NCI-H2029 treated with DMSO at 0.1 percent for 48 hours (cell line): ENCODE results near the gene USP17L18.
"Not testable (repeated sequence)": the region's sequence is repeated elsewhere in the genome, so short reads cannot be mapped to it uniquely, and the experiment has no call there.

Experiments
- DNase-seq: peaks from one replicate; lab custom pipeline; 2025; lab: John Stamatoyannopoulos, UW

Gene USP17L18

GRCh38 chr4:9247953-9248680 lies at the start of gene USP17L18:
Gene USP17L18, plus strand, starts transcription at chr4:9248630. Its CDS starts 0 bp downstream, at chr4:9248630.
- not testable (repeated sequence) for DNase-seq

- DNase-seq, result not testable (repeated sequence)
Measured at GRCh38 chr4:9210357-9210756, 38.1 kb upstream of the USP17L18 start, which contains the start of gene USP17L10. Gene USP17L10, plus strand, starts transcription at chr4:9210657. Its CDS starts 0 bp downstream, at chr4:9210657.

- not testable (repeated sequence) for DNase-seq
Measured at GRCh38 chr4:9214701-9215100, 33.7 kb upstream of the USP17L18 start.

GRCh38 chr4:9215105-9215504 lies 33.3 kb upstream of the USP17L18 start, which contains the start of gene USP17L11:
Gene USP17L11, plus strand, starts transcription at chr4:9215405. Its CDS starts 0 bp downstream, at chr4:9215405.
- not testable (repeated sequence) for DNase-seq

DNA sequence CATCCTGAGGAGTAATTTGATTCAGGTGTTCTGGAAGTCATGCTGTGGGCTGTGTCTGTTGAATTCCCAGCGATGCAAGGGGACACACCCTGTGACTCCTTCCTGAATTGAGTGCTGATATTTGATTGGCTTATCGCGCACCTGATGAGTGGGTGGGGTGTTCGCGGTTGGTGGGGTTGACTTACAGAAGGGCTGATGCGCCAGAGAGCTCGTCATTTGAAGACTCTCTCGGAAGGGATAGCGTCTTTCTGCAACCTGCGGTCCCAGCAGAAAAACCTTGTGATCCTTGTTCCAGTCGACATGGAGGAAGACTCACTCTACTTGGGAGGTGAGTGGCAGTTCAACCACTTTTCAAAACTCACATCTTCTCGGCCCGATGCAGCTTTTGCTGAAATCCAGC lies 28.6 kb upstream of the USP17L18 start, which contains the start of gene USP17L12:
Gene USP17L12, plus strand, starts transcription at position 301 of the 400 bp plus-strand sequence. Its CDS starts 0 bp downstream, at position 301.
- not testable (repeated sequence) for DNase-seq

DNA sequence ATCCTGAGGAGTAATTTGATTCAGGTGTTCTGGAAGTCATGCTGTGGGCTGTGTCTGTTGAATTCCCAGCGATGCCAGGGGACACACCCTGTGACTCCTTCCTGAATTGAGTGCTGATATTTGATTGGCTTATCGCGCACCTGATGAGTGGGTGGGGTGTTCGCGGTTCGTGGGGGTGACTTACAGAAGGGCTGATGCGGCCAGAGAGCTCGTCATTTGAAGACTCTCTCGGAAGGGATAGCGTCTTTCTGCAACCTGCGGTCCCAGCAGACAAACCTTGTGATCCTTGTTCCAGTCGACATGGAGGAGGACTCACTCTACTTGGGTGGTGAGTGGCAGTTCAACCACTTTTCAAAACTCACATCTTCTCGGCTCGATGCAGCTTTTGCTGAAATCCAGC lies 23.8 kb upstream of the USP17L18 start, which contains the start of gene USP17L13:
Gene USP17L13, plus strand, starts transcription at position 301 of the 400 bp plus-strand sequence. Its CDS starts 0 bp downstream, at position 301.
- not testable (repeated sequence) for DNase-seq

DNA sequence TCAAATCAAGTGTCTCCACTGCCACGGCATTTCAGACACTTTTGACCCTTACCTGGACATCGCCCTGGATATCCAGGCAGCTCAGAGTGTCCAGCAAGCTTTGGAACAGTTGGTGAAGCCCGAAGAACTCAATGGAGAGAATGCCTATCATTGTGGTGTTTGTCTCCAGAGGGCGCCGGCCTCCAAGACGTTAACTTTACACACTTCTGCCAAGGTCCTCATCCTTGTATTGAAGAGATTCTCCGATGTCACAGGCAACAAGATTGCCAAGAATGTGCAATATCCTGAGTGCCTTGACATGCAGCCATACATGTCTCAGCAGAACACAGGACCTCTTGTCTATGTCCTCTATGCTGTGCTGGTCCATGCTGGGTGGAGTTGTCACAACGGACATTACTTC lies 18.2 kb upstream of the USP17L18 start:
- DNase-seq, result not testable (repeated sequence)

DNA sequence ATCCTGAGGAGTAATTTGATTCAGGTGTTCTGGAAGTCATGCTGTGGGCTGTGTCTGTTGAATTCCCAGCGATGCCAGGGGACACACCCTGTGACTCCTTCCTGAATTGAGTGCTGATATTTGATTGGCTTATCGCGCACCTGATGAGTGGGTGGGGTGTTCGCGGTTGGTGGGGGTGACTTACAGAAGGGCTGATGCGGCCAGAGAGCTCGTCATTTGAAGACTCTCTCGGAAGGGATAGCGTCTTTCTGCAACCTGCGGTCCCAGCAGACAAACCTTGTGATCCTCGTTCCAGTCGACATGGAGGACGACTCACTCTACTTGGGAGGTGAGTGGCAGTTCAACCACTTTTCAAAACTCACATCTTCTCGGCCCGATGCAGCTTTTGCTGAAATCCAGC lies 14.3 kb upstream of the USP17L18 start, which contains the start of gene USP17L15:
Gene USP17L15, plus strand, starts transcription at position 301 of the 400 bp plus-strand sequence. Its CDS starts 0 bp downstream, at position 301.
- DNase-seq, result not testable (repeated sequence)

- not testable (repeated sequence) for DNase-seq
Measured at GRCh38 chr4:9238461-9238860, 10.0 kb upstream of the USP17L18 start.

DNA sequence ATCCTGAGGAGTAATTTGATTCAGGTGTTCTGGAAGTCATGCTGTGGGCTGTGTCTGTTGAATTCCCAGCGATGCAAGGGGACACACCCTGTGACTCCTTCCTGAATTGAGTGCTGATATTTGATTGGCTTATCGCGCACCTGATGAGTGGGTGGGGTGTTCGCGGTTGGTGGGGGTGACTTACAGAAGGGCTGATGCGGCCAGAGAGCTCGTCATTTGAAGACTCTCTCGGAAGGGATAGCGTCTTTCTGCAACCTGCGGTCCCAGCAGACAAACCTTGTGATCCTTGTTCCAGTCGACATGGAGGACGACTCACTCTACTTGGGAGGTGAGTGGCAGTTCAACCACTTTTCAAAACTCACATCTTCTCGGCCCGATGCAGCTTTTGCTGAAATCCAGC lies 4.9 kb upstream of the USP17L18 start, which contains the start of gene USP17L17:
Gene USP17L17, plus strand, starts transcription at position 301 of the 400 bp plus-strand sequence. Its CDS starts 0 bp downstream, at position 301.
- DNase-seq, result not testable (repeated sequence)

DNA sequence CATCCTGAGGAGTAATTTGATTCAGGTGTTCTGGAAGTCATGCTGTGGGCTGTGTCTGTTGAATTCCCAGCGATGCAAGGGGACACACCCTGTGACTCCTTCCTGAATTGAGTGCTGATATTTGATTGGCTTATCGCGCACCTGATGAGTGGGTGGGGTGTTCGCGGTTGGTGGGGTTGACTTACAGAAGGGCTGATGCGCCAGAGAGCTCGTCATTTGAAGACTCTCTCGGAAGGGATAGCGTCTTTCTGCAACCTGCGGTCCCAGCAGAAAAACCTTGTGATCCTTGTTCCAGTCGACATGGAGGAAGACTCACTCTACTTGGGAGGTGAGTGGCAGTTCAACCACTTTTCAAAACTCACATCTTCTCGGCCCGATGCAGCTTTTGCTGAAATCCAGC lies 4.6 kb downstream of the USP17L18 start, which contains the start of gene USP17L19:
Gene USP17L19, plus strand, starts transcription at position 301 of the 400 bp plus-strand sequence. Its CDS starts 0 bp downstream, at position 301.
- DNase-seq, result not testable (repeated sequence)

- DNase-seq, result not testable (repeated sequence)
Measured at GRCh38 chr4:9257824-9258223, 9.4 kb downstream of the USP17L18 start, which contains the start of gene USP17L20. Gene USP17L20, plus strand, starts transcription at chr4:9258124. Its CDS starts 0 bp downstream, at chr4:9258124.

- DNase-seq, result not testable (repeated sequence)
Measured at GRCh38 chr4:9262572-9262971, 14.1 kb downstream of the USP17L18 start, which contains the start of gene USP17L21. Gene USP17L21, plus strand, starts transcription at chr4:9262872. Its CDS starts 0 bp downstream, at chr4:9262872.

DNA sequence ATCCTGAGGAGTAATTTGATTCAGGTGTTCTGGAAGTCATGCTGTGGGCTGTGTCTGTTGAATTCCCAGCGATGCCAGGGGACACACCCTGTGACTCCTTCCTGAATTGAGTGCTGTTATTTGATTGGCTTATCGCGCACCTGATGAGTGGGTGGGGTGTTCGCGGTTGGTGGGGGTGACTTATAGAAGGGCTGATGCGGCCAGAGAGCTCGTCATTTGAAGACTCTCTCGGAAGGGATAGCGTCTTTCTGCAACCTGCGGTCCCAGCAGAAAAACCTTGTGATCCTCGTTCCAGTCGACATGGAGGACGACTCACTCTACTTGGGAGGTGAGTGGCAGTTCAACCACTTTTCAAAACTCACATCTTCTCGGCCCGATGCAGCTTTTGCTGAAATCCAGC lies 18.9 kb downstream of the USP17L18 start, which contains the start of gene USP17L22:
Gene USP17L22, plus strand, starts transcription at position 301 of the 400 bp plus-strand sequence. Its CDS starts 0 bp downstream, at position 301.
- not testable (repeated sequence) for DNase-seq

GRCh38 chr4:9271719-9272118 lies 23.3 kb downstream of the USP17L18 start:
- not testable (repeated sequence) for DNase-seq
